Psoas muscle (tissue), 8 donors: ENCODE data around the gene LATS2. TPM values are rescaled to one million over a fixed set of nuclear protein-coding genes. Genes with fewer than 3 reads are reported as not detected.
A peak's percentile ranks its signal among the peaks of the same experiment; 100 is the strongest.

ENCODE experiments used
- ATAC-seq, 4 donors: fragments of 200-7000 bp; cut with Tn5 transposase; one replicate each; pipeline ENCODE4 v1.9.1; 2020; ENCODE audit warnings: moderate library complexity in 3 of 4, mild to moderate bottlenecking in 2 of 4
- DNase-seq, 2 donors: peaks; one replicate each; pipeline ENCODE4 v3.0.0-alpha.2; 2020
- H3K27ac ChIP-seq: fragments of 200-600 bp; one replicate; pipeline ENCODE4 v1.8.0; 2022
- H3K27me3 ChIP-seq, 3 donors: fragments of 200-600 bp in 1 of 3; one replicate each; pipeline versions ENCODE4 v1.6.1 to v1.8.0; 2013 to 2022; ENCODE audit warnings: low read length in 2 of 3, mild to moderate bottlenecking in 2 of 3, moderate library complexity in 1 of 3; ENCODE audit not compliant: insufficient read depth in 3 of 3
- H3K36me3 ChIP-seq, 2 donors: fragments of 200-600 bp in 1 of 2; one replicate each; pipeline versions ENCODE4 v1.6.1 to v1.8.0; 2013 to 2022; ENCODE audit warnings: low read depth in 1 of 2, mild to moderate bottlenecking in 1 of 2, moderate library complexity in 1 of 2; ENCODE audit not compliant: insufficient read depth in 1 of 2
- H3K4me1 ChIP-seq: fragments of 200-600 bp; one replicate; pipeline ENCODE4 v1.8.0; 2022
- H3K4me3 ChIP-seq: fragments of 200-600 bp; one replicate; pipeline ENCODE4 v1.8.0; 2022; ENCODE audit warnings: mild to moderate bottlenecking
- H3K9me3 ChIP-seq: fragments of 200-600 bp; one replicate; pipeline ENCODE4 v1.8.0; 2022
- WGBS, 3 donors: extraction: QIAGEN DNeasy Blood & Tissue Kit; methylation state at CpG; one replicate each; pipeline versions ENCODE4 v1.1.6 to v1.1.7; 2013; 5-methylcytosine and 5-hydroxymethylcytosine counted together
- intact Hi-C, 2 donors: fragments of 100-400 bp; cut with DNase I; formaldehyde crosslinking; loops; one replicate each; pipeline versions ENCODE4 v1.11.0 to v1.14.2; 2022
- polyA plus RNA-seq, 3 donors: library from polyadenylated mRNA; stranded (reverse); fragments of 200-250 nt; gene quantifications; one replicate each; pipeline ENCODE4 v1.2.3, GENCODE V29; 2013
- total RNA-seq, 4 donors: library from RNA; stranded (reverse); fragmentation: NEBNext Ultra II Directional in 2 of 4; extraction: Animal tissue kit (Norgen Biotek cat#: 25700) in 2 of 4; gene quantifications; one replicate each; pipeline versions ENCODE4 v1.2.1 to v1.2.4, GENCODE V29; 2021 to 2023
- TF ChIP-seq, protein P1 (sequence below): fragments of 200-600 bp; IDR thresholded peaks from one replicate; pipeline ENCODE4 v1.8.0; 2022; ENCODE audit warnings: antibody characterized with exemption
- donor health status: healthy with polysubstance abuse.
- donor health status: DM: no; HTN: no; CAD: no; lungs with moderate emphysema.
- donor health status: Bipolar disorder and iron deficiency.
- donor health status: healthy.
- donor health status: DM: yes; HTN: yes; CAD: no.
- donor health status: DM: no; HTN: no; CAD: no.
- donor health status: DM: no; HTN: no; CAD: no.
- donor health status: DM: yes; HTN: yes; CAD: no.

Gene LATS2
- total and polyA plus RNA-seq, 7 donors, result 6.0 to 27.4 (median 23.7) TPM

DNA sequence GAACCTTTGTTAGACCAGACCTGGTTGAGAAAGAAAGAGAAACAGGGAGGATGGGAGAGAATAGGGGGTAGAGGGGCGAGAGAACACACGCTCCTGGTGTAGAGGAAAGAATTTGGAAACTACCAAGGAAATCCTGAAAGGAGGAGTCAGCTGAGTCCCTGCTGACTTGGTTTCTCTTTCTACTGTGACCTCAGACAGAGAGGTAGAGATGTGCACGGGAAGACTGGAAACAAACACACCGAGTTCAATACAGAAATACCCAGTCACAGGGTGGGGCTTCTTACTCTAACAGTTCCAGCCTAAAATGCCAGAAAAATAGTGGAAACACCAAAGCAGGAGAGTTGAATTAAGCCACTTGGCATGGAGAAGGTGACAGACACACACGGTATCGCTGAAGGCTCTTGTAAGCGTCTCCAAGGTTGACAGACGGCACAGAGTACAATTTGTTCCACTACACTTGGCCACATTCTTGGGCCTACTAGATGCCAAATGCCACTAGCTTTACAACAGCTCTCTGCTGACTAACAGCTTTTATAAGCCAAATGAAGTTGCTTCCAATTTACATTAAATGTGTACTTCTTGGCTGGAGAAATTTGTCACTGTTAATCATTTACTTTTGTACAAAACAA, 28.1 kb downstream of the LATS2 start:
- H3K4me3 ChIP-seq, result peak overlapping the region; percentile 43
- 15 to 19% (median 17%) methylated on average over 8 of the region's 8 CpGs for WGBS, 3 donors
- DNase-seq, result no peak
- TF ChIP-seq, protein P1, sequence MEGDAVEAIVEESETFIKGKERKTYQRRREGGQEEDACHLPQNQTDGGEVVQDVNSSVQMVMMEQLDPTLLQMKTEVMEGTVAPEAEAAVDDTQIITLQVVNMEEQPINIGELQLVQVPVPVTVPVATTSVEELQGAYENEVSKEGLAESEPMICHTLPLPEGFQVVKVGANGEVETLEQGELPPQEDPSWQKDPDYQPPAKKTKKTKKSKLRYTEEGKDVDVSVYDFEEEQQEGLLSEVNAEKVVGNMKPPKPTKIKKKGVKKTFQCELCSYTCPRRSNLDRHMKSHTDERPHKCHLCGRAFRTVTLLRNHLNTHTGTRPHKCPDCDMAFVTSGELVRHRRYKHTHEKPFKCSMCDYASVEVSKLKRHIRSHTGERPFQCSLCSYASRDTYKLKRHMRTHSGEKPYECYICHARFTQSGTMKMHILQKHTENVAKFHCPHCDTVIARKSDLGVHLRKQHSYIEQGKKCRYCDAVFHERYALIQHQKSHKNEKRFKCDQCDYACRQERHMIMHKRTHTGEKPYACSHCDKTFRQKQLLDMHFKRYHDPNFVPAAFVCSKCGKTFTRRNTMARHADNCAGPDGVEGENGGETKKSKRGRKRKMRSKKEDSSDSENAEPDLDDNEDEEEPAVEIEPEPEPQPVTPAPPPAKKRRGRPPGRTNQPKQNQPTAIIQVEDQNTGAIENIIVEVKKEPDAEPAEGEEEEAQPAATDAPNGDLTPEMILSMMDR, result no peak
- H3K36me3 ChIP-seq, result peaks cover 0 to 5% of the 10 kb centered on the region in 2 donors
- intact Hi-C loops, result no loop called here
- H3K27me3 ChIP-seq, result no peaks in the 10 kb centered on the region
- peaks cover 56% of the 10 kb centered on the region for H3K4me1 ChIP-seq
- ATAC-seq, result peak; percentile 84 to 95 (median 91)
- H3K27ac ChIP-seq, result peak overlapping the region; percentile 84
- no peaks in the 10 kb centered on the region for H3K9me3 ChIP-seq

DNA sequence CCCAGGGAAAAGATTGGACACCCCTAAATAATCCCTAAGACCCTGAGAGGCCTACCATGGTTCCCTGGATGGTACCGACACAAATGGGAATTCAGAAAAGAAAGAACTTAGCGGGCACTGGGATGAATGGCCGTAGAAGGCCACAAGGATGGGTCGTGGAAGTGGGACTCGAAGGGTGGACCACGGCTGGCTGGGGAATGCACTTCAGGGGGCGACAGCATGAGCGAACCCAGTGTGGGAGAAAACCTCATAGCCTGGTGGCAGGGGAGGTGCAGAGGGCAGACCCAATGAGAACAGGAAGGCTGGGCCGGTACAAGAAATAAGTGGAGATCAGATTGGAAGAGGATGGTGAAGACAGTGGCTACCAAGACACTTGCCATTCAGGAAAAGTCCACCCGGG, 28.7 kb downstream of the LATS2 start:
- peaks cover 56% of the 10 kb centered on the region for H3K4me1 ChIP-seq
- WGBS, 3 donors, result 90 to 92% (median 91%) methylated on average over 10 of the region's 10 CpGs
- H3K9me3 ChIP-seq, result no peaks in the 10 kb centered on the region
- TF ChIP-seq, protein P1, result no peak
- DNase-seq, result no peak
- H3K4me3 ChIP-seq, result no peak overlapping the region
- no peak for ATAC-seq
- peaks cover 0 to 5% of the 10 kb centered on the region in 2 donors for H3K36me3 ChIP-seq
- H3K27ac ChIP-seq, result peak overlapping the region; percentile 84
- H3K27me3 ChIP-seq, result no peaks in the 10 kb centered on the region
- intact Hi-C loops, result no loop called here

DNA sequence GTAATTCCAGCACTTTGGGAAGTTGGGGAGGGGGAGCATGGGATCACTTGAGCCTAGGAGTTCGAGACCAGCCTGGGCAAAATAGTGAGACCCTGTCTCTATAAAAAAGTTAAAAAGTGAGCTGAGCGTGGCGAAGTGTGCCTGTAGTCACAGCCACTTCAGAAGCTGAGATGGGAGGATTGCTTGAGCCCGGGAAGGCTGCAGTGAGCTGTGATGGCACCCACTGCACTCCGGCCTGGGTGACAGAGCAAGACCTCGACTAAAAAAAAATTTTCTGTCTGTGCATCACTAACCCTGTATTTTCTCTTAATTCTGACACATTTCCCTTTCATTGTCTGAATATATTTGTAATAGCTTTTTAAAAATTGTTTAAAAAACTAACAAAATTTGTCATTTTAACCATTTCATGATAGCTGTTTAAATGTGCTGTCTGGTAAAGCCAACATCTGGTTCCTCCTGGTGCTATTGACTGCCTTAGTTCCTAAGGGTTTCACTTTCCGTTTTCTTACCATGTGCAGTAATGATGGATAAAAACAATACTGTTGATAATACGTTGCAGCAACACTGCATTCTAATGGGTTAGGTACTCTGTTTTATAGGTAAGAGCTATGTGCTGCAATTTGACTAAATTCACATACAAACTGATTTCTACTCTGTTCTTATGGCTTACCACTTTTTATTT, 29.7 kb downstream of the LATS2 start:
- H3K4me1 ChIP-seq, result peaks cover 56% of the 10 kb centered on the region
- peak overlapping the region; percentile 2 for H3K27ac ChIP-seq
- 89 to 90% (median 90%) methylated on average over 8 of the region's 8 CpGs for whole genome bisulfite sequencing, 3 donors

DNA sequence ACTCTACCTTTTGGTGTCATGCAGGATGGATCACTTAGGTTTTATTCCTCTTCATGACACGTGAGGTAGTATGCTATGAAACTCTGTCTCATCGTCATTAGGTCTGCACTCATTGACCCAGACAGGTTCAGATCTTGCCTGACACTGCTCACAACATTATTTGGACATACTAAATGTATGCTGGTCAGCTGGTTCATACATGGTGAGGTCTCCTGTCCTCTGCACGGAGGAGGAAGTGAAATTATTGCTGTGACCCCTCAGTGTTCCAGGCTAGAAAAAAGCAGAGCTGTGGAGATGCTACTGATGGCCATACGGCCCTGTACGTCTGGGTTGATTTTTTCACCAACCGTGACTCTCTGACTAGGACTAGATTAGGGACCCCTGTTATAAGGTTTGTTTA, 35.8 kb downstream of the LATS2 start:
- no peaks in the 10 kb centered on the region for H3K9me3 ChIP-seq
- H3K27ac ChIP-seq, result no peak overlapping the region
- H3K4me1 ChIP-seq, result peaks cover 43% of the 10 kb centered on the region
- no peaks in the 10 kb centered on the region for H3K36me3 ChIP-seq
- H3K27me3 ChIP-seq, result no peaks in the 10 kb centered on the region
- 82 to 91% (median 85%) methylated on average over 6 of the region's 6 CpGs for WGBS, 3 donors
- intact Hi-C loops, result no loop called here
- ATAC-seq (no peak), DNase-seq (no peak)
- no peak overlapping the region for H3K4me3 ChIP-seq
- TF ChIP-seq, protein P1, result no peak

More for the DNA sequence above, 29.7 kb downstream of the LATS2 start:
- no peak for ATAC-seq
- no peaks in the 10 kb centered on the region for H3K36me3 ChIP-seq
- TF ChIP-seq, protein P1, result no peak
- no peak for DNase-seq
- intact Hi-C loops, result no loop called here
- no peaks in the 10 kb centered on the region for H3K9me3 ChIP-seq
- H3K27me3 ChIP-seq, result no peaks in the 10 kb centered on the region
- no peak overlapping the region for H3K4me3 ChIP-seq
